Measurements from ENCODE around the gene ELK3.
A peak's percentile ranks its signal among the peaks of the same experiment; 100 is the strongest.

ELK3 gene

DNA sequence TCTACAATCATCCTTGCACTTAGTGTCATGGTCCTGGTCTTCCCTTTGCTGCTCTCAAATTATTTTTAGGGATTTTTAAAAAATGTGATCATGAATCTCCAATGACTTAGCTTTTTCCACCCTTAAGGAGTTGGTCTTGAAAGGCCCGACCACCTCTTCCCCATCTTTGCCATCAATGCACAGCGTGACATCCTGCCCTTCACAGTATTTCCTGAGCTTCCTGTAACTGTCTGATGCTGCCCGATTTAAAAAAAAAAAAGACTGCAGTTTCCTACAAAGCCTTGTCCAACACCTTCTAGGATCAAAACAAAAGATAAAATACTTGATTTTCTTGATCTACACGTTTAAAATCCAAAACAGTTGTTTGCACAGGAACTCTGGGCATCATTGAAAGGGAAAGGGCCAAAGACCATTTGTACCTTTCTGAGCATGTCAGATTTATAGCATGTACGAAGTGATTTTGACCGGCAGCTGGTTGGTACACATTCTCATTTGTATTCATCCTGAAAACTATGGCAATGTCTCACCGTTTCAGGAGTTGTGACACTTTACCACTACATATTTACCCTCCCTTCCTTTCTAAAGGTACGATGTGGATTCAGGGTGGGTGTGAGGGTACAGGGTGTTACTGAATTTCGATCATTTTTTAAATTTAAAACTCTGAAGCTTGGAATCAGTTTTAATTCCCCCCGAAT, 7.4 kb upstream of the ELK3 start:
- DNase-seq (ENCODE audit: low read depth): no peak
- TF ChIP-seq, protein P1, sequence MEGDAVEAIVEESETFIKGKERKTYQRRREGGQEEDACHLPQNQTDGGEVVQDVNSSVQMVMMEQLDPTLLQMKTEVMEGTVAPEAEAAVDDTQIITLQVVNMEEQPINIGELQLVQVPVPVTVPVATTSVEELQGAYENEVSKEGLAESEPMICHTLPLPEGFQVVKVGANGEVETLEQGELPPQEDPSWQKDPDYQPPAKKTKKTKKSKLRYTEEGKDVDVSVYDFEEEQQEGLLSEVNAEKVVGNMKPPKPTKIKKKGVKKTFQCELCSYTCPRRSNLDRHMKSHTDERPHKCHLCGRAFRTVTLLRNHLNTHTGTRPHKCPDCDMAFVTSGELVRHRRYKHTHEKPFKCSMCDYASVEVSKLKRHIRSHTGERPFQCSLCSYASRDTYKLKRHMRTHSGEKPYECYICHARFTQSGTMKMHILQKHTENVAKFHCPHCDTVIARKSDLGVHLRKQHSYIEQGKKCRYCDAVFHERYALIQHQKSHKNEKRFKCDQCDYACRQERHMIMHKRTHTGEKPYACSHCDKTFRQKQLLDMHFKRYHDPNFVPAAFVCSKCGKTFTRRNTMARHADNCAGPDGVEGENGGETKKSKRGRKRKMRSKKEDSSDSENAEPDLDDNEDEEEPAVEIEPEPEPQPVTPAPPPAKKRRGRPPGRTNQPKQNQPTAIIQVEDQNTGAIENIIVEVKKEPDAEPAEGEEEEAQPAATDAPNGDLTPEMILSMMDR (conservative IDR thresholded peaks at IDR 0.05; ENCODE audit: low read depth, low read length): no peak
- no peak overlapping the region for H3K4me3 ChIP-seq (ENCODE audit: low read depth, low read length)

DNA sequence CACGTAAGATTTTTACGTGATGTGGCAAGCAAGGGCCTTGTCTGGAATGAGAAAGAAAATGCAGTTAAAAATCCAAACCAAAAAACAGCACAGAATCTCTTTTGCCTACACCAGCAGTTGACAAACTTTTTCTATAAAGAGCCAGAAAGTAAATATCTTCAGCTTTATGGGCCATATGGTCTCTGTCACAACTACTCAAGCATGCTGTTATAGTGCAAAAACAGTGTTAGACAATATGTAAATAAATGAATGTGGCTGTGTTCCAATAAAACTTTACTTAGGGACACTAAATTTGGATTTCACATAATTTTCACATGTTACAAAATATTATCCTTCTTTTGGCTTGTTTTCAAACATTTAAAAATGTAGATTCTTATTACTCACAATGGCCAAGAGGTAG, 6.2 kb upstream of the ELK3 start:
- no peak for DNase-seq (ENCODE audit: low read depth)
- no peak overlapping the region for H3K4me3 ChIP-seq (ENCODE audit: low read depth, low read length)
- TF ChIP-seq, protein P1 (conservative IDR thresholded peaks at IDR 0.05; ENCODE audit: low read depth, low read length): no peak

DNA sequence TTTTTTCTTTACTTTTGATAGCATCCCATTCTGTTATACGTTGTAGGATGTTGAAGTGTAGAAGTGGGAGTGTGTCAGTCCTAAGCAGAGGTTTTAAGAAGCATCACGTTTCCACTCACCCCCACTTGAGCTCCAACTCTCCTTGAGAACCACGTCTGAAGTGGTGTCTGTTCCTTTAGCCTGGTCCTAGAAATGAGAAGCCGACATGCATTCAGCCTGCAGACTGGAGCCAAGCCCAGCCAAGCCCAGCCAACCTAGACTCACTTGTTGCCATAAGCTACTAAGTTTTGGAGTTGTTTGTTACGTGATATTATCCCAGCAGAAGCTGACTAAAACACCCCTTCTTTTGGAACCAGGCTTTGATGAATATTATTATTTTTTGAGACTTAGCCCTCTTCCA, 4.4 kb upstream of the ELK3 start:
- TF ChIP-seq, protein P1 (conservative IDR thresholded peaks at IDR 0.05; ENCODE audit: low read depth, low read length): no peak
- DNase-seq (ENCODE audit: low read depth): no peak
- no peak overlapping the region for H3K4me3 ChIP-seq (ENCODE audit: low read depth, low read length)

DNA sequence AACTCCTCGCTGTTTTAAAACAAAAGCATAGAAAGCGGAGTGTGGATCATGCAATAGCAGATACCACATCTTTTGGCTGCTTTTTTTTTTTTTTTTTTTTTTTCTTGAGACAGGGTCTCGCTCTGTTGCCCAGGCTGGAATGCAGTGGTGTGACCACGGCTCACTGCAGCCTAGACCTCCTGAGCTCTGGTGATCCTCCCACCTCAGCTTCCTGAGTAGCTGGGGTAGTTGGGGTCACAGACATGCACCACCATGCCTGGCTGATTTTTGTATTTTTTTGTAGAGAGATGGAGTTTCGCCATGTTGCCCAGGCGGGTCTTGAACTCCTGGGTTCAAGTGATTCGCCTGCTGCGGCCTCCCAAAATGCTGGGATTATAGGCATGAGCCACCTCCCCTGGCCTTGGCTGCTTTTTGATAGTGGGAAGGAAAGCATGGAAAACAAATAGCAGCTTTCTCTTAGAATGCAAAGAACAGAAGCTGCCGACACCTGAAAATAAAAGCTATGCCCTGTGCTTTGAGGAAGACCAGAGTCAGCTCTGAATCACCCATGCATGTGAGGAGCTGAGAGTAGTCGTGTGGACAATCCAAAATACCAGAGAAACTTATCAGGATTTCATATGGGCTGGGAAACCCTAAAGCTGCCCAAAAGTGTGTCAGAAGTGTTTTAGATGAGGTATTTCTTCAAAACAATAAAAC, 3.6 kb upstream of the ELK3 start:
- DNase-seq (ENCODE audit: low read depth): peak; percentile 30
- TF ChIP-seq, protein P1 (conservative IDR thresholded peaks at IDR 0.05; ENCODE audit: low read depth, low read length): no peak
- no peak overlapping the region for H3K4me3 ChIP-seq (ENCODE audit: low read depth, low read length)

DNA sequence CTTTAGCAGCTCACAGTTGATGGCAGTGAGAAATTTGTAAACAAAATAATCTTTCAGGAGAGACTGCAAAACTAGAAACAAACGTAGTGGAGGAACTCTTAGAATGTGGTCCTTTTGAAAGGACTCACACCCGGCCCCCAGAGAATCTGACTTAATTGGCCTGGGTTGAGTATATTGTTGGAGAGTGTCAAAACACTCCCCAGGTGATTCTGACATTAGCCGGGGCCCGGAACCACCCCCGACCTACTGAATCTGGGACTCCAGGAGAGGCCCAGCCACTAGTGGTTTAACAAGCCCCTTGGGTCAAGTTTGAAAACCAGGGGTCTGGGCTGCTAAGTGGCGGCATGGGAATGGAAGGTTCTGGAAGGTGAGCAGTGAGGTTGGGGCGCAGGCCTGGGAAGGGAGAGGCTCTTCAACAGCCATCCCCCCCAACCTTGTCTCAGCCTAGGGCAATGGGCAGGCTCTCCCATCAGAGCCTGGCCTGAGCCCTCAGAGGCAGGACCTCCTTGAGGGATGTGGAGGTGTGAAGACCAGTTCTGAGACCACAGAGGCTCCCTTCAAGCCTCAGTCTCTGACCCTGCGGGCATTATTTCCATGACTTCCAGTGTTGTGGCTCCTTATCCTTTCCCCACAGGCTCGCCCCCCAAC, 1.1 kb upstream of the ELK3 start:
- DNase-seq (ENCODE audit: low read depth): no peak
- no peak overlapping the region for H3K4me3 ChIP-seq (ENCODE audit: low read depth, low read length)
- TF ChIP-seq, protein P1 (conservative IDR thresholded peaks at IDR 0.05; ENCODE audit: low read depth, low read length): no peak

DNA sequence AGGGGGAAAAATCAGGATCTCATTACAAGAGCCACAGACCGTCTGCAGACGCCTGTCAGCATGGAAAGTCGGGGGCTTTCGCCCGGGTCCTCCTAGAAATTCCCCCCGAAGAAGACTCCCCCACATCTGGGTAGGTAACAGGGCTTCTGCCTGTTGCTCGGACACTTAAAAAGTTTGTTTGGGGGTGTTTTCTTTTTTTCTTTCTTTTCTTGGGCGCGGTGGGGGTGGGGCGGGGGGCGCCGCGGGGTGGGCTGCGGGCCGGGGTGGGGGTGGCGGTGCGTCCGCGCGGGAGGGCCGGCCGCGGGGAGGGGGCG, 358 bp downstream of the ELK3 start:
- peak overlapping the region; percentile 96 for H3K4me3 ChIP-seq (ENCODE audit: low read depth, low read length)
- TF ChIP-seq, protein P1 (conservative IDR thresholded peaks at IDR 0.05; ENCODE audit: low read depth, low read length): no peak
- DNase-seq (ENCODE audit: low read depth): no peak
